Globus pallidus (tissue), 1 donor: ENCODE measurements around the gene MRPL58.
"Not testable (repeated sequence)": the region's sequence is repeated elsewhere in the genome, so short reads cannot be mapped to it uniquely, and the experiment has no call there.

Experiments
- DNase-seq: peaks from one replicate; pipeline ENCODE4 v3.0.0-alpha.2; 2015; ENCODE audit warnings: low spot score

The MRPL58 gene

GRCh38 chr17:75019710-75020109 is 7.2 kb downstream of the MRPL58 start:
- DNase-seq, result peak; percentile 73

GRCh38 chr17:75020331-75021110 is 8.1 kb downstream of the MRPL58 start:
- peak; percentile 86 for DNase-seq

- DNase-seq, result no peak
These were observed 12.4 kb downstream of the MRPL58 start for GRCh38 chr17:75024686-75025397.

- DNase-seq, result not testable (repeated sequence)
These were observed 12.9 kb downstream of the MRPL58 start for GRCh38 chr17:75025398-75025734.

- DNase-seq, result not testable (repeated sequence)
These were observed 14.2 kb downstream of the MRPL58 start for GRCh38 chr17:75026650-75027049.

GRCh38 chr17:75030161-75030560 is 17.7 kb downstream of the MRPL58 start:
- no peak for DNase-seq

- peak; percentile 94 for DNase-seq
These were observed 19.7 kb downstream of the MRPL58 start for GRCh38 chr17:75031972-75032719.

GRCh38 chr17:75032720-75033280 is 20.3 kb downstream of the MRPL58 start:
- DNase-seq, result no peak

- DNase-seq, result peak; percentile 89
These were observed 21.1 kb downstream of the MRPL58 start for GRCh38 chr17:75033346-75034235.

- DNase-seq, result peak; percentile 83
These were observed 21.9 kb downstream of the MRPL58 start for GRCh38 chr17:75034236-75034908.

- no peak for DNase-seq
These were observed 24.3 kb downstream of the MRPL58 start for GRCh38 chr17:75036643-75037268.

- no peak for DNase-seq
These were observed 26.8 kb downstream of the MRPL58 start for GRCh38 chr17:75039238-75039637.

GRCh38 chr17:75041656-75042280 is 29.3 kb downstream of the MRPL58 start:
- DNase-seq, result no peak

GRCh38 chr17:75043789-75044188 is 31.3 kb downstream of the MRPL58 start:
- DNase-seq, result not testable (repeated sequence)

- DNase-seq, result no peak
These were observed 32.2 kb downstream of the MRPL58 start for GRCh38 chr17:75044716-75045115.

GRCh38 chr17:75045946-75046406 is 33.5 kb downstream of the MRPL58 start:
- DNase-seq, result not testable (repeated sequence)

GRCh38 chr17:75046407-75047289 is 34.2 kb downstream of the MRPL58 start, which contains the start of the genes ATP5PD and KCTD2:
Gene ATP5PD (minus strand): TSS chr17:75046969. CDS start chr17:75042650, 4,319 bp downstream.
Gene KCTD2 (plus strand): TSS chr17:75047225. CDS start chr17:75047251, 26 bp downstream.
- DNase-seq, result peak; percentile 97

- DNase-seq, result peak; percentile 24
These were observed 35.1 kb downstream of the MRPL58 start for GRCh38 chr17:75047398-75048098.
